CD14-positive monocyte (primary cell): ENCODE results near the gene TSPAN15. TPM values are rescaled to one million over a fixed set of nuclear protein-coding genes. Genes with fewer than 3 reads are reported as not detected.

Source experiments
- DNase-seq, 3 donors: peaks; one replicate each; pipeline ENCODE4 v3.0.0-alpha.2; 2011 to 2022
- H2AFZ ChIP-seq: 2 replicates; pipeline ENCODE4 v1.6.0; 2012; ENCODE audit warnings: mild to moderate bottlenecking, low read depth, low read length, inconsistent platforms; ENCODE audit not compliant: insufficient read depth, poor library complexity, severe bottlenecking
- H3K27ac ChIP-seq, 2 donors: 1 replicate in 1 of 2; 2 replicates in 1 of 2; pipeline ENCODE4 v1.5.1; 2012 to 2013; ENCODE audit warnings: low read length in 2 of 2, control low read depth in 1 of 2, inconsistent platforms in 1 of 2, low read depth in 1 of 2, mild to moderate bottlenecking in 1 of 2
- H3K27me3 ChIP-seq, 2 donors: one replicate each; pipeline versions ENCODE4 v1.6.0 to v1.6.1; 2011 to 2013; ENCODE audit warnings: low read length in 2 of 2; ENCODE audit not compliant: control insufficient read depth in 2 of 2, insufficient read depth in 2 of 2
- H3K36me3 ChIP-seq, 2 donors: replicated peaks in 1 of 2; 1 replicate in 1 of 2; 2 replicates in 1 of 2; pipeline versions ENCODE4 v1.5.1 to v1.6.1; 2012 to 2013; ENCODE audit warnings: low read length in 2 of 2, control low read depth in 1 of 2, inconsistent platforms in 1 of 2, mild to moderate bottlenecking in 1 of 2; ENCODE audit not compliant: insufficient read depth in 2 of 2, control insufficient read depth in 1 of 2
- H3K4me1 ChIP-seq, 2 donors: 1 replicate in 1 of 2; 2 replicates in 1 of 2; pipeline versions ENCODE4 v1.5.1 to v1.6.1; 2012 to 2013; ENCODE audit warnings: low read length in 2 of 2, control low read depth in 1 of 2, inconsistent platforms in 1 of 2, mild to moderate bottlenecking in 1 of 2, moderate library complexity in 1 of 2; ENCODE audit not compliant: insufficient read depth in 2 of 2, control insufficient read depth in 1 of 2
- H3K4me2 ChIP-seq: replicated peaks from 2 replicates; pipeline ENCODE3; 2012; ENCODE audit warnings: low read length, moderate library complexity, mild to moderate bottlenecking; ENCODE audit not compliant: poor library complexity, severe bottlenecking; ENCODE audit errors: extremely low read depth
- H3K4me3 ChIP-seq, 3 experiments: fragments of 200-600 bp in 1 of 3; sonication (generic) in 1 of 3; replicated peaks in 1 of 3; 1 replicate in 2 of 3; 2 replicates in 1 of 3; pipeline ENCODE4 v1.5.1; 2011 to 2013; ENCODE audit warnings: low read length in 3 of 3, mild to moderate bottlenecking in 3 of 3, control low read depth in 2 of 3, low read depth in 2 of 3, inconsistent platforms in 1 of 3, moderate library complexity in 1 of 3
- H3K79me2 ChIP-seq: 2 replicates; pipeline ENCODE4 v1.6.0; 2012; ENCODE audit warnings: mild to moderate bottlenecking, control low read depth, inconsistent platforms, low read length, moderate library complexity; ENCODE audit not compliant: insufficient read depth
- H3K9ac ChIP-seq: 2 replicates; pipeline ENCODE4 v1.6.0; 2017; ENCODE audit warnings: low read length, mild to moderate bottlenecking; ENCODE audit not compliant: insufficient read depth, poor library complexity, severe bottlenecking
- H3K9me3 ChIP-seq, 2 donors: replicated peaks in 1 of 2; 1 replicate in 1 of 2; 2 replicates in 1 of 2; pipeline versions ENCODE4 v1.5.1 to v1.6.1; 2012 to 2013; ENCODE audit warnings: low read length in 2 of 2, control low read depth in 1 of 2; ENCODE audit not compliant: control insufficient read depth in 1 of 2, insufficient read depth in 1 of 2
- H4K20me1 ChIP-seq: 2 replicates; pipeline ENCODE4 v1.6.0; 2012; ENCODE audit warnings: mild to moderate bottlenecking, low read length, control low read depth, moderate library complexity; ENCODE audit not compliant: insufficient read depth
- H3K27ac Mint-ChIP-seq, 7 donors: one replicate each; pipeline ENCODE4 v1.8.0; 2020; ENCODE audit warnings: mild to moderate bottlenecking in 7 of 7, mixed read lengths in 7 of 7, moderate library complexity in 6 of 7, inconsistent platforms in 2 of 7
- H3K27me3 Mint-ChIP-seq, 3 donors: one replicate each; pipeline ENCODE4 v1.8.0; 2021 to 2022; ENCODE audit warnings: low read depth in 3 of 3, mild to moderate bottlenecking in 3 of 3, mixed read lengths in 3 of 3, moderate library complexity in 3 of 3, inconsistent platforms in 1 of 3
- H3K36me3 Mint-ChIP-seq, 2 donors: one replicate each; pipeline ENCODE4 v1.8.0; 2020; ENCODE audit warnings: mixed read lengths in 2 of 2, inconsistent platforms in 1 of 2, mild to moderate bottlenecking in 1 of 2
- H3K4me1 Mint-ChIP-seq: one replicate; pipeline ENCODE4 v1.8.0; 2020; ENCODE audit warnings: mild to moderate bottlenecking, mixed read lengths
- H3K4me3 Mint-ChIP-seq, 2 donors: one replicate each; pipeline ENCODE4 v1.8.0; 2020; ENCODE audit warnings: mild to moderate bottlenecking in 2 of 2, mixed read lengths in 2 of 2, moderate library complexity in 1 of 2
- H3K9me3 Mint-ChIP-seq, 7 donors: one replicate each; pipeline ENCODE4 v1.8.0; 2020 to 2022; ENCODE audit warnings: mixed read lengths in 7 of 7, mild to moderate bottlenecking in 6 of 7, moderate library complexity in 6 of 7, inconsistent platforms in 2 of 7
- CTCF ChIP-seq: fragments of 200-600 bp; IDR thresholded peaks from one replicate; pipeline ENCODE4 v1.8.0; 2022; ENCODE audit warnings: antibody characterized with exemption, mild to moderate bottlenecking
- WGBS: methylation state at CpG from one replicate; pipeline ENCODE4 v1.1.5; 2013; ENCODE audit warnings: missing lambda C conversion rate; ENCODE audit not compliant: insufficient coverage; 5-methylcytosine and 5-hydroxymethylcytosine counted together
- intact Hi-C, 2 donors: fragments of 100-400 bp; cut with micrococcal nuclease; formaldehyde crosslinking; loops; one replicate each; pipeline versions ENCODE4 v1.15.0 to v1.15.1; 2023
- polyA plus RNA-seq, 3 donors: library from polyadenylated mRNA; depleted of rRNA in 1 of 3; unstranded in 2 of 3; stranded (reverse) in 1 of 3; fragments of 300-500 nt in 2 of 3; fragments of >200 nt in 1 of 3; fragmentation: Illumina TruSeq in 2 of 3; gene quantifications; 1 replicate in 2 of 3; 2 replicates in 1 of 3; pipeline ENCODE4 v1.2.3, GENCODE V29; 2012 to 2021

TSPAN15 gene
- polyA plus RNA-seq, 3 donors = 0.22 to 0.39 TPM; not detected in 1

GRCh38 chr10:69516316-69516715, 65.1 kb downstream of the TSPAN15 start:
- Histone ChIP-seq H3K27me3 (peaks cover 0 to 2% of the 10 kb centered on the region in 2 donors), H2AFZ (no peak overlapping the region), H3K4me2 (no peak overlapping the region), H3K36me3 (no peaks in the 10 kb centered on the region), H3K4me1 (no peaks in the 10 kb centered on the region), H3K9me3 (no peaks in the 10 kb centered on the region), H3K79me2 (no peaks in the 10 kb centered on the region), H3K9ac (no peak overlapping the region), H3K27ac (no peak overlapping the region), H4K20me1 (no peaks in the 10 kb centered on the region), H3K4me3 (no peak overlapping the region)
- 60% methylated on average over 3 of the region's 3 CpGs for whole genome bisulfite sequencing
- no peak for DNase-seq
- intact Hi-C loops = loop anchor here (5.0 kb wide), 2 partner anchors 121 to 201 kb away; no protein-coding TSS in a partner anchor
- H3K27ac Mint-ChIP-seq = no peak overlapping the region
- H3K27me3 Mint-ChIP-seq = peaks cover 10 to 25% (median 12%) of the 10 kb centered on the region in 3 donors
- H3K4me1 Mint-ChIP-seq = no peaks in the 10 kb centered on the region
- no peak for TF ChIP-seq CTCF
- peaks cover 0 to 2% (median 0%) of the 10 kb centered on the region in 7 donors for H3K9me3 Mint-ChIP-seq
- no peak overlapping the region for H3K4me3 Mint-ChIP-seq
- no peaks in the 10 kb centered on the region for H3K36me3 Mint-ChIP-seq

DNA sequence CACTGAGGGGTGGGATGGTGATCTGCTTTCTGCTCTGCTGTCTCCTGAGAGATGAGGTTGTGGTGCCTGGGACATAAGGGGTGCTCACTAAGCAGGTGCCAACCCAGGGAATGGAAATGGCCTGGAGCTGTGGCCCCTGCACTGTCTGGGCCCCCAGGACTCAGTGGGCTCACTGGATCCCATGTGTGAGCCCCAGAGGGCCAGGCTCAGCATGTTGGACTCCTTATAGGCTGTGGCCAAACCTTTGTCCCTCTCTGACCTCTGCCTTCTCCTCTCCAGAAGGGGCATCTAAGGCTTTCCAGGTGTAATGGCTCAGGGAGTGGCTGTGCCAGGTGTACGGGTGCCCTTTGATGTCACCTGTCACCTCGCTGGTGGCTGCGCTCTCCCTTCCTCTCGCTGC, 65.5 kb downstream of the TSPAN15 start:
- Histone ChIP-seq H3K9me3 (no peaks in the 10 kb centered on the region), H3K36me3 (no peaks in the 10 kb centered on the region), H3K27me3 (peaks cover 0 to 2% of the 10 kb centered on the region in 2 donors), H3K4me2 (no peak overlapping the region), H3K79me2 (no peaks in the 10 kb centered on the region), H4K20me1 (no peaks in the 10 kb centered on the region), H3K27ac (no peak overlapping the region), H2AFZ (no peak overlapping the region), H3K4me1 (no peaks in the 10 kb centered on the region), H3K4me3 (no peak overlapping the region), H3K9ac (no peak overlapping the region)
- DNase-seq = no peak
- no peaks in the 10 kb centered on the region for H3K4me1 Mint-ChIP-seq
- WGBS = 98% methylated on average over 4 of the region's 4 CpGs
- H3K27me3 Mint-ChIP-seq = peaks cover 7 to 22% (median 8%) of the 10 kb centered on the region in 3 donors
- H3K4me3 Mint-ChIP-seq = no peak overlapping the region
- peaks cover 0 to 2% (median 0%) of the 10 kb centered on the region in 7 donors for H3K9me3 Mint-ChIP-seq
- intact Hi-C loops = loop anchor here (5.0 kb wide), 2 partner anchors 121 to 201 kb away; no protein-coding TSS in a partner anchor
- no peak overlapping the region for H3K27ac Mint-ChIP-seq
- TF ChIP-seq CTCF = no peak
- no peaks in the 10 kb centered on the region for H3K36me3 Mint-ChIP-seq
